Stimulated activated CD4-positive, alpha-beta T cell treated with anti-CD3 and anti-CD28 coated beads, Interleukin-12 subunit alpha, Interleukin-12 subunit beta, amount 100 ng/mL, for 48 hours (primary cell): Measurements from ENCODE around the gene TXNDC2.

ENCODE experiments used
- DNase-seq, 3 donors: peaks; one replicate each; pipeline ENCODE4 v3.0.0-alpha.2; 2020; ENCODE audit warnings: low read depth in 2 of 3, low spot score in 1 of 3

The TXNDC2 gene

GRCh38 chr18:9859232-9859631 is 26.5 kb upstream of the TXNDC2 start:
- no peak for DNase-seq

- no peak for DNase-seq
Observed at GRCh38 chr18:9860682-9861081, 25.1 kb upstream of the TXNDC2 start.

GRCh38 chr18:9861157-9861556 is 24.6 kb upstream of the TXNDC2 start:
- no peak for DNase-seq

GRCh38 chr18:9861933-9862332 is 23.8 kb upstream of the TXNDC2 start:
- peak; percentile 3 to 22 (median 20) for DNase-seq

GRCh38 chr18:9862686-9863085 is 23.1 kb upstream of the TXNDC2 start:
- no peak for DNase-seq

GRCh38 chr18:9863282-9863681 is 22.5 kb upstream of the TXNDC2 start:
- no peak for DNase-seq

- no peak for DNase-seq
Observed at GRCh38 chr18:9865764-9866490, 19.8 kb upstream of the TXNDC2 start.

- DNase-seq, result no peak
Observed at GRCh38 chr18:9866627-9867026, 19.1 kb upstream of the TXNDC2 start.

GRCh38 chr18:9867071-9867594 is 18.6 kb upstream of the TXNDC2 start:
- no peak for DNase-seq

GRCh38 chr18:9868857-9869714 is 16.7 kb upstream of the TXNDC2 start:
- DNase-seq, result no peak

GRCh38 chr18:9869715-9870430 is 15.9 kb upstream of the TXNDC2 start:
- no peak for DNase-seq

- no peak for DNase-seq
Observed at GRCh38 chr18:9870431-9871008, 15.3 kb upstream of the TXNDC2 start.

GRCh38 chr18:9871244-9871746 is 14.5 kb upstream of the TXNDC2 start:
- DNase-seq, result no peak

GRCh38 chr18:9872823-9873222 is 12.9 kb upstream of the TXNDC2 start:
- no peak for DNase-seq

- DNase-seq, result no peak
Observed at GRCh38 chr18:9874728-9875127, 11.0 kb upstream of the TXNDC2 start.

- no peak for DNase-seq
Observed at GRCh38 chr18:9876212-9876866, 9.4 kb upstream of the TXNDC2 start.

GRCh38 chr18:9876867-9877654 is 8.7 kb upstream of the TXNDC2 start:
- DNase-seq, result no peak

- DNase-seq, result no peak
Observed at GRCh38 chr18:9877655-9878014, 8.1 kb upstream of the TXNDC2 start.

- DNase-seq, result no peak
Observed at GRCh38 chr18:9878095-9878494, 7.7 kb upstream of the TXNDC2 start.

GRCh38 chr18:9878783-9879242 is 7.0 kb upstream of the TXNDC2 start:
- no peak for DNase-seq
